Measurements from ENCODE around the gene MALSU1.

The MALSU1 gene

DNA sequence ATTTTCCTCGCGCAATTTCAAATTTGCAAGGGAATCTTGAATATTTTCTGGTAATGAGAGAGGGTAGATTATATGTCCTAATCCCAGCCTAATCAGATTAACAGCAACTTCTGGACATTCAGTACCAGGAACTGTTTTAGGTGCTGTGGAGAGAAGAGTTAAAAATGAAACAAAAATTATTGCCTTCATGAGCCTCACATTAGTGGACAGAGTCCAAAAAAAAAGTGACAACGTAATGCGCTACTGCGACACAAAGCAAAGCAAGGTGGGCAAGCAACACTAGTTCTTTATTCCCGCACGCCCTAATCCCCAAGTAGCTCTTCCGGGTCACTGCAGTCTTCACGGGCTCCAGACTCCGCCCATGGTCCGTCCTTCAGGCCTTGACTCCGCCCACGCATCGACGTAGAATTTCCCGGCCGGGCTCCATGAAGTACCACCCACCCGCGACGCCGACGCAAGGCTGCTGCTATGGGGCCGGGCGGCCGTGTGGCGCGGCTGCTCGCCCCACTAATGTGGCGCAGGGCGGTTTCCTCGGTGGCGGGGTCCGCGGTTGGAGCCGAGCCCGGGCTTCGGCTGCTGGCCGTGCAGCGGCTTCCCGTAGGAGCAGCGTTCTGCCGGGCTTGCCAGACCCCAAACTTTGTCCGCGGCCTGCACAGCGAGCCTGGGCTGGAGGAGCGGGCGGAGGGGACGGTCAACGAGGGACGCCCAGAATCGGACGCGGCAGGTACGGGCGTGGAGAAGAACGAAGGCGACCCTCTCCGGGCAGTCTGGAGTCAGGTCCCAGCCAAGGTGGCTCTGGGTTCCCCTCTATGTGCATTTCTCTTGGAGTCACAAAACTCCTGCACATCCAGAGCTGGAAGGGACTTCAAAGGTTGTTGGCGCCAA lies at the start of gene MALSU1:
Gene MALSU1, plus strand, starts transcription at position 455 of the 885 bp plus-strand sequence. Its CDS starts 14 bp downstream, at position 469.
- Histone ChIP-seq H3K4me3 (ENCODE audit: low read length) (peak within 1 kb of the TSS; percentile 78), H3K4me1 (ENCODE audit: control insufficient read depth, insufficient read depth, low read length) (peaks cover 12% of the 10 kb centered on the region), H3K9me3 (ENCODE audit: control insufficient read depth, low read length) (no peaks in the 10 kb centered on the region), H3K9ac (ENCODE audit: low read length) (peak within 1 kb of the TSS; percentile 91), H3K36me3 (ENCODE audit: control insufficient read depth, insufficient read depth, low read length) (no peaks in the 10 kb centered on the region), H3K27me3 (ENCODE audit: control insufficient read depth, insufficient read depth, low read length) (no peaks in the 10 kb centered on the region)

- H3K27me3 ChIP-seq (ENCODE audit: control insufficient read depth, insufficient read depth, low read length): peaks cover 31% of the 10 kb centered on the region
- H3K36me3 ChIP-seq (ENCODE audit: control insufficient read depth, insufficient read depth, low read length): no peaks in the 10 kb centered on the region
- H3K4me3 ChIP-seq (ENCODE audit: low read length): no peak overlapping the region
- H3K4me1 ChIP-seq (ENCODE audit: control insufficient read depth, insufficient read depth, low read length): no peaks in the 10 kb centered on the region
- no peaks in the 10 kb centered on the region for H3K9me3 ChIP-seq (ENCODE audit: control insufficient read depth, low read length)
- H3K9ac ChIP-seq (ENCODE audit: low read length): no peak overlapping the region
These were observed 49.7 kb upstream of the MALSU1 start for GRCh38 chr7:23249486-23249885.

DNA sequence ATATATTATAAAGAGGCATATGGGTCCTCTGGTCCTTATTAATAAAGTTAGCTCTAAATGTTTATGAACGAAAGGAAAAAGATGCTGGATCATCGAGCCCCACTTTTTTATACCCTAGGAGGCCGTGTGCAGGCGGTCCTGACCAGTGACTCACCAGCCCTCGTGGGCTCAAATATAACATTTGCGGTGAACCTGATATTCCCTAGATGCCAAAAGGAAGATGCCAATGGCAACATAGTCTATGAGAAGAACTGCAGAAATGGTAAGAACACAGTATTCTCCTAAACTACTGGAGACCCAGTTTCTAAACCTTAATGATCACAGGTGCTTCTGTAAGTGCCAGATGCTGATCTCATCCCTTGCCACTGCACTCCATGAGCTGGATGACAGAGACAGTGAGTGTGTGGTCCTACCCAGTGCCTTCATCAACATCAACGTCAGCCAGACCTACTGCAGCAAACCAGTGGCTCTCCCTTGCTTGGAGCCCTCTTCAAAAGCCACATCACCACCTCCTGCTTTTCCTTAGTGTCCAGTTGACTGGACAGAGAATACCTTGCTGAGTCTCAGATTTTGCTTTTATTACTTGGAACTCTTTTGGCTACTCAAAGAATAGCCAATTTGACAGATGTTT lies 45.0 kb upstream of the MALSU1 start:
- peaks cover 8% of the 10 kb centered on the region for H3K27me3 ChIP-seq (ENCODE audit: control insufficient read depth, insufficient read depth, low read length)
- no peaks in the 10 kb centered on the region for H3K36me3 ChIP-seq (ENCODE audit: control insufficient read depth, insufficient read depth, low read length)
- H3K4me3 ChIP-seq (ENCODE audit: low read length): no peak overlapping the region
- no peaks in the 10 kb centered on the region for H3K4me1 ChIP-seq (ENCODE audit: control insufficient read depth, insufficient read depth, low read length)
- no peak overlapping the region for H3K9ac ChIP-seq (ENCODE audit: low read length)
- H3K9me3 ChIP-seq (ENCODE audit: control insufficient read depth, low read length): no peaks in the 10 kb centered on the region

DNA sequence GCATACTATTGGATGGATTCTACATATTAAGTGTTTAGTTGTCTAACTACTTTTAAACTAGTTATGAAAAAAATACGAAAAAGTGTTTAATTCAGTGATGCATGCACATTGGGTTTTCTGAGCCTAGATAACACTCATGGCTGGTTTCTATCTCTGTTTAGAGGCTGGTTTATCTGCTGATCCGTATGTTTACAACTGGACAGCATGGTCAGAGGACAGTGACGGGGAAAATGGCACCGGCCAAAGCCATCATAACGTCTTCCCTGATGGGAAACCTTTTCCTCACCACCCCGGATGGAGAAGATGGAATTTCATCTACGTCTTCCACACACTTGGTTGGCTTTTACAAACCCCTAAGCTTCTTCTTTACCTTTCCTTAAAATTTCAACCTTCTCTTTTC lies 42.4 kb upstream of the MALSU1 start:
- H3K9me3 ChIP-seq (ENCODE audit: control insufficient read depth, low read length): no peaks in the 10 kb centered on the region
- no peaks in the 10 kb centered on the region for H3K36me3 ChIP-seq (ENCODE audit: control insufficient read depth, insufficient read depth, low read length)
- no peaks in the 10 kb centered on the region for H3K4me1 ChIP-seq (ENCODE audit: control insufficient read depth, insufficient read depth, low read length)
- H3K27me3 ChIP-seq (ENCODE audit: control insufficient read depth, insufficient read depth, low read length): peaks cover 4% of the 10 kb centered on the region
- H3K4me3 ChIP-seq (ENCODE audit: low read length): no peak overlapping the region
- H3K9ac ChIP-seq (ENCODE audit: low read length): no peak overlapping the region

DNA sequence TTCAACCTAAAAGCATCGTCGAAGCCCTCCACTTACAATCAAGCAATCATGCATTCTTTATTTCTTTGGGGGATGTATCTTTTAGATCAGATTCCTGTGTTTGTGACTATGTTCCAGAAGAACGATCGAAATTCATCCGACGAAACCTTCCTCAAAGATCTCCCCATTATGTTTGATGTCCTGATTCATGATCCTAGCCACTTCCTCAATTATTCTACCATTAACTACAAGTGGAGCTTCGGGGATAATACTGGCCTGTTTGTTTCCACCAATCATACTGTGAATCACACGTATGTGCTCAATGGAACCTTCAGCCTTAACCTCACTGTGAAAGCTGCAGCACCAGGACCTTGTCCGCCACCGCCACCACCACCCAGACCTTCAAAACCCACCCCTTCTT lies 38.8 kb upstream of the MALSU1 start:
- Histone ChIP-seq H3K27me3 (ENCODE audit: control insufficient read depth, insufficient read depth, low read length) (peaks cover 4% of the 10 kb centered on the region), H3K9me3 (ENCODE audit: control insufficient read depth, low read length) (no peaks in the 10 kb centered on the region), H3K4me1 (ENCODE audit: control insufficient read depth, insufficient read depth, low read length) (no peaks in the 10 kb centered on the region), H3K9ac (ENCODE audit: low read length) (no peak overlapping the region), H3K36me3 (ENCODE audit: control insufficient read depth, insufficient read depth, low read length) (no peaks in the 10 kb centered on the region), H3K4me3 (ENCODE audit: low read length) (no peak overlapping the region)

DNA sequence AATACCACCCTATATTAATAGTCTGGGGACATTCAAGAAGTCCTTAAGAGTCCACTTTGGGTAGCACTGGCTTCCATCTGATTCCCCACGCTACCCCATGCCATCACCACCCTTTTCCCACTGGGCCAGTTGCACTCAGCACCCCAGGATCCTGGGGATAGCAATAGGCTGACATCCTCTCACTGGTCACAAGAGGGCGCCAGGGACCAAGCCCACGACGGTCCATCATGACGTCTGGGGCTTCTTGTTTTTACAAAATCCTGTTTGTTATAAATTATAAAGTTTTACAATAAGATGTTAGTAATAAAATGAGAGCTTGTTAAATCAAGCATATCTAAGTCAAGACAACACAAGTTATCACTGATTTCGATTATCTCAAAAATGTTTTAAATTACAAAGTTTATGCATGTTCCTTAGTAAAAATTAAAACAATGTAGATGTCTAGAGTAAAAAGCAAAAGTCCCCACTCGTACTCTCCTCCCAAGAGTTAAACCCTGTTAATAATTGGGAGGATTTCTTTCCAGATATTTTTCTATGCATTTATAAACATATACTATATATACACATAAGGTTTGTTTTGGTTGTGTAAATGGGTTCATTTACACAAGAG lies 37.2 kb upstream of the MALSU1 start:
- no peak overlapping the region for H3K4me3 ChIP-seq (ENCODE audit: low read length)
- H3K9me3 ChIP-seq (ENCODE audit: control insufficient read depth, low read length): no peaks in the 10 kb centered on the region
- H3K9ac ChIP-seq (ENCODE audit: low read length): no peak overlapping the region
- H3K27me3 ChIP-seq (ENCODE audit: control insufficient read depth, insufficient read depth, low read length): peaks cover 4% of the 10 kb centered on the region
- H3K4me1 ChIP-seq (ENCODE audit: control insufficient read depth, insufficient read depth, low read length): no peaks in the 10 kb centered on the region
- no peaks in the 10 kb centered on the region for H3K36me3 ChIP-seq (ENCODE audit: control insufficient read depth, insufficient read depth, low read length)

- Histone ChIP-seq H3K36me3 (ENCODE audit: control insufficient read depth, insufficient read depth, low read length) (no peaks in the 10 kb centered on the region), H3K27me3 (ENCODE audit: control insufficient read depth, insufficient read depth, low read length) (no peaks in the 10 kb centered on the region), H3K9me3 (ENCODE audit: control insufficient read depth, low read length) (no peaks in the 10 kb centered on the region), H3K4me1 (ENCODE audit: control insufficient read depth, insufficient read depth, low read length) (no peaks in the 10 kb centered on the region), H3K4me3 (ENCODE audit: low read length) (no peak overlapping the region), H3K9ac (ENCODE audit: low read length) (no peak overlapping the region)
These were observed 34.2 kb upstream of the MALSU1 start for GRCh38 chr7:23264916-23265458.

DNA sequence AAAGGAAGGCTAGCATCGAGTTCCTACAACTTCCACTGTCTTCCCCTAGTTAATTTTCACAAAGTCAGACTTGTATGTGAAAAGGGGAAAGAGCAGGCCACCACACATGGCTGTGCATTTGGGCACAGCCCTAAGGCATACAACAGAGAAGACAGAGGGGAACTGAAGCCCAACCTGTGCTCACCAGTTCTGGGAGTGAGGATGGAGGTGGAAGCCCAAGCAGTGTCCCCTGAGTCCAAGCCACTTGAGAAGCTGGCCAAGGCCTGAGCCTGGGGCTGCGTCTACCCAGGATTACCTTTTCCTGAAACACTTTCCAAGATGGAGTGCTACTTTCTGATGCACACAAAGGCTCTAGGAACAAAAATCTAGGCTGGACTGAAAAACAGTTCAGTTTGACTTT lies 32.2 kb upstream of the MALSU1 start:
- Histone ChIP-seq H3K27me3 (ENCODE audit: control insufficient read depth, insufficient read depth, low read length) (no peaks in the 10 kb centered on the region), H3K9ac (ENCODE audit: low read length) (no peak overlapping the region), H3K9me3 (ENCODE audit: control insufficient read depth, low read length) (no peaks in the 10 kb centered on the region), H3K36me3 (ENCODE audit: control insufficient read depth, insufficient read depth, low read length) (no peaks in the 10 kb centered on the region), H3K4me1 (ENCODE audit: control insufficient read depth, insufficient read depth, low read length) (no peaks in the 10 kb centered on the region), H3K4me3 (ENCODE audit: low read length) (no peak overlapping the region)

GRCh38 chr7:23267357-23267756 lies 31.8 kb upstream of the MALSU1 start:
- H3K36me3 ChIP-seq (ENCODE audit: control insufficient read depth, insufficient read depth, low read length): no peaks in the 10 kb centered on the region
- H3K9ac ChIP-seq (ENCODE audit: low read length): no peak overlapping the region

GRCh38 chr7:23268167-23268566 lies 31.0 kb upstream of the MALSU1 start:
- H3K4me1 ChIP-seq (ENCODE audit: control insufficient read depth, insufficient read depth, low read length): peaks cover 2% of the 10 kb centered on the region
- H3K27me3 ChIP-seq (ENCODE audit: control insufficient read depth, insufficient read depth, low read length): no peaks in the 10 kb centered on the region
- H3K4me3 ChIP-seq (ENCODE audit: low read length): no peak overlapping the region
- no peaks in the 10 kb centered on the region for H3K9me3 ChIP-seq (ENCODE audit: control insufficient read depth, low read length)
- no peak overlapping the region for H3K9ac ChIP-seq (ENCODE audit: low read length)
- no peaks in the 10 kb centered on the region for H3K36me3 ChIP-seq (ENCODE audit: control insufficient read depth, insufficient read depth, low read length)

More at GRCh38 chr7:23267357-23267756, 31.8 kb upstream of the MALSU1 start:
- H3K4me3 ChIP-seq (ENCODE audit: low read length): no peak overlapping the region
- no peaks in the 10 kb centered on the region for H3K9me3 ChIP-seq (ENCODE audit: control insufficient read depth, low read length)
- no peaks in the 10 kb centered on the region for H3K4me1 ChIP-seq (ENCODE audit: control insufficient read depth, insufficient read depth, low read length)
- H3K27me3 ChIP-seq (ENCODE audit: control insufficient read depth, insufficient read depth, low read length): no peaks in the 10 kb centered on the region

GRCh38 chr7:23268746-23269145 lies 30.4 kb upstream of the MALSU1 start:
- H3K9ac ChIP-seq (ENCODE audit: low read length): no peak overlapping the region

GRCh38 chr7:23272275-23272674 lies 26.9 kb upstream of the MALSU1 start:
- Histone ChIP-seq H3K4me3 (ENCODE audit: low read length) (no peak overlapping the region), H3K9ac (ENCODE audit: low read length) (no peak overlapping the region), H3K4me1 (ENCODE audit: control insufficient read depth, insufficient read depth, low read length) (peaks cover 6% of the 10 kb centered on the region), H3K27me3 (ENCODE audit: control insufficient read depth, insufficient read depth, low read length) (no peaks in the 10 kb centered on the region), H3K9me3 (ENCODE audit: control insufficient read depth, low read length) (no peaks in the 10 kb centered on the region), H3K36me3 (ENCODE audit: control insufficient read depth, insufficient read depth, low read length) (no peaks in the 10 kb centered on the region)

More at GRCh38 chr7:23268746-23269145, 30.4 kb upstream of the MALSU1 start:
- Histone ChIP-seq H3K36me3 (ENCODE audit: control insufficient read depth, insufficient read depth, low read length) (no peaks in the 10 kb centered on the region), H3K27me3 (ENCODE audit: control insufficient read depth, insufficient read depth, low read length) (no peaks in the 10 kb centered on the region), H3K4me3 (ENCODE audit: low read length) (no peak overlapping the region), H3K4me1 (ENCODE audit: control insufficient read depth, insufficient read depth, low read length) (peaks cover 6% of the 10 kb centered on the region), H3K9me3 (ENCODE audit: control insufficient read depth, low read length) (no peaks in the 10 kb centered on the region)

All from mucosa of stomach (tissue), 1 donor.